Adrenal gland (tissue), 5 donors: ENCODE measurements around the gene MPPED1.

Experiments used
- POLR2A ChIP-seq, 2 donors: fragments of 450-650 bp; IDR thresholded peaks; one replicate each; pipeline ENCODE4 v1.6.1; 2017; ENCODE audit warnings: antibody characterized with exemption in 2 of 2, mild to moderate bottlenecking in 2 of 2, moderate library complexity in 1 of 2
- TF ChIP-seq, protein P1 (sequence below), 6 experiments: fragments of 450-650 bp in 4 of 6; fragments of 200-600 bp in 2 of 6; sonication (generic) in 1 of 6; IDR thresholded peaks; 1 replicate in 5 of 6; 2 replicates in 1 of 6; pipeline versions ENCODE4 v1.5.1 to v1.8.0; 2016 to 2021; ENCODE audit warnings: antibody characterized with exemption in 6 of 6, mild to moderate bottlenecking in 2 of 6, moderate library complexity in 1 of 6
- donor health status: DM: no; HTN: no; CAD: no.

DNA sequence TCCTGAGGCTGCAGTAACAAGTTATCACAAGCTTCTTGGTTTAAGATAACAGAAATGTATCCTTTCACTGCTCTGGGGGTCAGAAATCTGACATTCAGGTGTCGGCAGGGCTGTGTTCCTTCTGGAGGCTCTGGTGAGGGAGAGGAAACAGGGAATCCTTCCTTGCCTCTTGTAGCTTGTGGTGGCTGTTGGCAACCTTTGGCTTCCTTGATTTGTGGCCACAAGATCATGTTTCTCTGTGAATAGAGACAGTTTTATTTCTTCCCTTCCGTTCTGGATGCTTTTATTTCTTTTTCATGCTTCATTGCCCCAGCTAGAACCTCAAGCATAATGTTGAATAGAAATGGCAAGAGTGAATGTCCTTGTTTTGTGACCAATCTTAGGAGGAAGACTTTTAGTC, 44.0 kb downstream of the MPPED1 start:
- TF ChIP-seq POLR2A (IDR thresholded peaks at IDR 0.05): no peak
- TF ChIP-seq, protein P1, sequence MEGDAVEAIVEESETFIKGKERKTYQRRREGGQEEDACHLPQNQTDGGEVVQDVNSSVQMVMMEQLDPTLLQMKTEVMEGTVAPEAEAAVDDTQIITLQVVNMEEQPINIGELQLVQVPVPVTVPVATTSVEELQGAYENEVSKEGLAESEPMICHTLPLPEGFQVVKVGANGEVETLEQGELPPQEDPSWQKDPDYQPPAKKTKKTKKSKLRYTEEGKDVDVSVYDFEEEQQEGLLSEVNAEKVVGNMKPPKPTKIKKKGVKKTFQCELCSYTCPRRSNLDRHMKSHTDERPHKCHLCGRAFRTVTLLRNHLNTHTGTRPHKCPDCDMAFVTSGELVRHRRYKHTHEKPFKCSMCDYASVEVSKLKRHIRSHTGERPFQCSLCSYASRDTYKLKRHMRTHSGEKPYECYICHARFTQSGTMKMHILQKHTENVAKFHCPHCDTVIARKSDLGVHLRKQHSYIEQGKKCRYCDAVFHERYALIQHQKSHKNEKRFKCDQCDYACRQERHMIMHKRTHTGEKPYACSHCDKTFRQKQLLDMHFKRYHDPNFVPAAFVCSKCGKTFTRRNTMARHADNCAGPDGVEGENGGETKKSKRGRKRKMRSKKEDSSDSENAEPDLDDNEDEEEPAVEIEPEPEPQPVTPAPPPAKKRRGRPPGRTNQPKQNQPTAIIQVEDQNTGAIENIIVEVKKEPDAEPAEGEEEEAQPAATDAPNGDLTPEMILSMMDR (IDR thresholded peaks at IDR 0.05): no peak
